HL-60 (cell line): ENCODE measurements around the gene COL23A1.

Experiments used
- POLR2AphosphoS5 ChIP-seq: IDR thresholded peaks from 2 replicates; pipeline ENCODE4 v1.6.1; 2012; ENCODE audit warnings: low read depth
- REST ChIP-seq: IDR thresholded peaks from 2 replicates; pipeline ENCODE4 v1.6.1; 2012; ENCODE audit warnings: low read depth; ENCODE audit not compliant: insufficient replicate concordance
- TF ChIP-seq, protein P1 (sequence below): IDR thresholded peaks from one replicate; pipeline ENCODE4 v1.5.1; 2011; ENCODE audit warnings: low read length, control low read depth, inconsistent platforms; ENCODE audit not compliant: insufficient read depth

DNA sequence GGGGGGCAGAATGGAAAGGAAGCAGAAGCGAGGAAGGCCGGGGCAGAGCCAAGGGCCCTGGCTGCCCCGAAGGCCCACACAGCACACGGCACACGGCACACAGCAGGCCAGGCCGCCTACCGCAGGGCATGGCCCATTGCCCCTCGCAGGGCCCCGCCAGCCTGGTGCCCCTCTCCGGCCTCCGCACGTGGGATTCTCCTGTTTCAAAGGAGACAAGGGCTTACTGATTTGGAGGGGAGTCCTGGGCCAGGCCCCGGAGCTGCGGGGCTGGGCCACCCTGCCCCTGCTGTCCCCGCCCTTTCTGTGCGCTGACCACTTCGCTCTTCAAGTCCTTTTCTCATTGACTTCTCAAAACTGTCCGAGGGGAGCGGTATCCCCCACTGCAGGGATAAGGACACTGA, 349.9 kb downstream of the COL23A1 start:
- TF ChIP-seq, protein P1, sequence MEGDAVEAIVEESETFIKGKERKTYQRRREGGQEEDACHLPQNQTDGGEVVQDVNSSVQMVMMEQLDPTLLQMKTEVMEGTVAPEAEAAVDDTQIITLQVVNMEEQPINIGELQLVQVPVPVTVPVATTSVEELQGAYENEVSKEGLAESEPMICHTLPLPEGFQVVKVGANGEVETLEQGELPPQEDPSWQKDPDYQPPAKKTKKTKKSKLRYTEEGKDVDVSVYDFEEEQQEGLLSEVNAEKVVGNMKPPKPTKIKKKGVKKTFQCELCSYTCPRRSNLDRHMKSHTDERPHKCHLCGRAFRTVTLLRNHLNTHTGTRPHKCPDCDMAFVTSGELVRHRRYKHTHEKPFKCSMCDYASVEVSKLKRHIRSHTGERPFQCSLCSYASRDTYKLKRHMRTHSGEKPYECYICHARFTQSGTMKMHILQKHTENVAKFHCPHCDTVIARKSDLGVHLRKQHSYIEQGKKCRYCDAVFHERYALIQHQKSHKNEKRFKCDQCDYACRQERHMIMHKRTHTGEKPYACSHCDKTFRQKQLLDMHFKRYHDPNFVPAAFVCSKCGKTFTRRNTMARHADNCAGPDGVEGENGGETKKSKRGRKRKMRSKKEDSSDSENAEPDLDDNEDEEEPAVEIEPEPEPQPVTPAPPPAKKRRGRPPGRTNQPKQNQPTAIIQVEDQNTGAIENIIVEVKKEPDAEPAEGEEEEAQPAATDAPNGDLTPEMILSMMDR = no peak
- no peak for TF ChIP-seq POLR2AphosphoS5
- TF ChIP-seq REST = no peak
